Left forelimb (tissue), 1 donor: Measurements from ENCODE around the gene TMBIM1.

Source experiments
- DNase-seq: peaks from one replicate; pipeline ENCODE4 v3.0.0-alpha.2; 2018; ENCODE audit warnings: low spot score

TMBIM1 gene

GRCh38 chr2:218272531-218273212, 19.6 kb downstream of the TMBIM1 start:
- peak; percentile 87 for DNase-seq

- no peak for DNase-seq
These were observed 20.3 kb downstream of the TMBIM1 start for GRCh38 chr2:218271865-218272530.

GRCh38 chr2:218271487-218271797, 20.9 kb downstream of the TMBIM1 start:
- DNase-seq, result no peak

- no peak for DNase-seq
These were observed 21.4 kb downstream of the TMBIM1 start for GRCh38 chr2:218270721-218271486.

GRCh38 chr2:218269900-218270720, 22.2 kb downstream of the TMBIM1 start, which contains the start of the genes AAMP and PNKD:
AAMP (minus strand) TSS chr2:218270137; CDS start chr2:218270086, 51 bp downstream.
PNKD (plus strand) TSS chr2:218270519; CDS start chr2:218270536, 17 bp downstream.
- peak; percentile 100 for DNase-seq

- no peak for DNase-seq
These were observed 25.0 kb downstream of the TMBIM1 start for GRCh38 chr2:218267259-218267658.

- no peak for DNase-seq
These were observed 25.9 kb downstream of the TMBIM1 start for GRCh38 chr2:218266316-218266979.

GRCh38 chr2:218265626-218266025, 26.7 kb downstream of the TMBIM1 start:
- no peak for DNase-seq

- DNase-seq, result no peak
These were observed 27.3 kb downstream of the TMBIM1 start for GRCh38 chr2:218264773-218265561.

- no peak for DNase-seq
These were observed 28.3 kb downstream of the TMBIM1 start for GRCh38 chr2:218263817-218264641.

- DNase-seq, result no peak
These were observed 29.4 kb downstream of the TMBIM1 start for GRCh38 chr2:218262631-218263586.

- no peak for DNase-seq
These were observed 30.1 kb downstream of the TMBIM1 start for GRCh38 chr2:218262237-218262600.

- DNase-seq, result no peak
These were observed 30.7 kb downstream of the TMBIM1 start for GRCh38 chr2:218261423-218262236.

GRCh38 chr2:218260742-218261422, 31.4 kb downstream of the TMBIM1 start, which contains the start of gene GPBAR1:
GPBAR1 (plus strand) TSS chr2:218261015; CDS start chr2:218262725, 1,710 bp downstream.
- DNase-seq, result no peak

GRCh38 chr2:218260166-218260565, 32.1 kb downstream of the TMBIM1 start:
- no peak for DNase-seq

GRCh38 chr2:218259099-218259961, 33.0 kb downstream of the TMBIM1 start:
- DNase-seq, result no peak
